DMS114 treated with DMSO at 0.1 percent for 48 hours (cell line): Measurements from ENCODE around the gene RABEPK.
A peak's percentile ranks its signal among the peaks of the same experiment; 100 is the strongest.
"Not testable (repeated sequence)": the region's sequence is repeated elsewhere in the genome, so short reads cannot be mapped to it uniquely, and the experiment has no call there.

Experiments used
- DNase-seq: peaks from one replicate; lab custom pipeline; 2025; ENCODE audit not compliant: unreplicated experiment; lab: John Stamatoyannopoulos, UW

The RABEPK gene

GRCh38 chr9:125190361-125190801 is 10.0 kb upstream of the RABEPK start:
- no peak for DNase-seq

- not testable (repeated sequence) for DNase-seq
Measured at GRCh38 chr9:125194466-125194865, 5.9 kb upstream of the RABEPK start.

- not testable (repeated sequence) for DNase-seq
Measured at GRCh38 chr9:125195591-125195990, 4.8 kb upstream of the RABEPK start.

- DNase-seq, result no peak
Measured at GRCh38 chr9:125202846-125203618, 2.7 kb downstream of the RABEPK start.

GRCh38 chr9:125204477-125204876 is 4.1 kb downstream of the RABEPK start:
- no peak for DNase-seq

- DNase-seq, result no peak
Measured at GRCh38 chr9:125214186-125214585, 13.8 kb downstream of the RABEPK start.

GRCh38 chr9:125218621-125219020 is 18.3 kb downstream of the RABEPK start:
- no peak for DNase-seq

GRCh38 chr9:125224858-125225257 is 24.5 kb downstream of the RABEPK start:
- not testable (repeated sequence) for DNase-seq

- no peak for DNase-seq
Measured at GRCh38 chr9:125227761-125228160, 27.4 kb downstream of the RABEPK start.

GRCh38 chr9:125233678-125234077 is 33.3 kb downstream of the RABEPK start:
- no peak for DNase-seq

GRCh38 chr9:125234099-125234498 is 33.8 kb downstream of the RABEPK start:
- not testable (repeated sequence) for DNase-seq

- DNase-seq, result no peak
Measured at GRCh38 chr9:125235804-125236519, 35.6 kb downstream of the RABEPK start.

- not testable (repeated sequence) for DNase-seq
Measured at GRCh38 chr9:125236520-125237159, 36.3 kb downstream of the RABEPK start.

- DNase-seq, result no peak
Measured at GRCh38 chr9:125238127-125238914, 38.0 kb downstream of the RABEPK start.

GRCh38 chr9:125238915-125239446 is 38.6 kb downstream of the RABEPK start:
- no peak for DNase-seq

- no peak for DNase-seq
Measured at GRCh38 chr9:125239631-125240597, 39.6 kb downstream of the RABEPK start.

- DNase-seq, result no peak
Measured at GRCh38 chr9:125240649-125240999, 40.3 kb downstream of the RABEPK start.

- peak; percentile 97 for DNase-seq
Measured at GRCh38 chr9:125241000-125241862, 40.9 kb downstream of the RABEPK start, which contains the start of gene HSPA5. TSS of gene HSPA5 (minus strand) at chr9:125241343. CDS start at chr9:125241126, 217 bp downstream.
